K562 (cell line): ENCODE results near the gene FGF11. TPM values are rescaled to one million over a fixed set of nuclear protein-coding genes. Genes with fewer than 3 reads are reported as not detected.

Experiments used
- CTCFL ChIP-seq: IDR thresholded peaks from 2 replicates; pipeline ENCODE4 v1.6.1; 2011; ENCODE audit warnings: borderline replicate concordance, low read depth, mild to moderate bottlenecking, moderate library complexity, low read length; ENCODE audit not compliant: insufficient read depth, poor library complexity, severe bottlenecking
- E2F4 ChIP-seq: sonication (generic); formaldehyde crosslinking; IDR thresholded peaks from 2 replicates; pipeline ENCODE4 v1.8.0; 2022; ENCODE audit warnings: mild to moderate bottlenecking, low read depth, missing genetic modification reagents
- ETV6 ChIP-seq, 3 experiments: fragments of 150-350 bp in 1 of 3; sonication (generic) in 1 of 3; formaldehyde crosslinking in 1 of 3; IDR thresholded peaks; 2 replicates each; pipeline versions ENCODE4 v1.6.1 to v1.8.0; 2014 to 2022; ENCODE audit warnings: borderline replicate concordance in 2 of 3, low read depth in 2 of 3, antibody characterized with exemption in 1 of 3, low read length in 1 of 3, mild to moderate bottlenecking in 1 of 3, missing genetic modification reagents in 1 of 3
- MED1 ChIP-seq: sonication (generic); formaldehyde crosslinking; IDR thresholded peaks from 2 replicates; pipeline ENCODE4 v1.8.1; 2023; ENCODE audit warnings: missing genetic modification reagents, borderline replicate concordance
- MEF2A ChIP-seq: IDR thresholded peaks from 2 replicates; pipeline ENCODE4 v1.6.1; 2011; ENCODE audit warnings: low read depth, mild to moderate bottlenecking, low read length, moderate library complexity; ENCODE audit not compliant: control insufficient read depth
- MTA2 ChIP-seq: fragments of 450-650 bp; IDR thresholded peaks from 2 replicates; pipeline ENCODE4 v1.6.1; 2016; ENCODE audit warnings: low read depth
- TCF7L2 ChIP-seq: fragments of 150-350 bp; IDR thresholded peaks from 2 replicates; pipeline ENCODE4 v1.6.1; 2016; ENCODE audit warnings: low read depth, mild to moderate bottlenecking, low read length, moderate library complexity
- TFAP4 ChIP-seq: sonication (generic); formaldehyde crosslinking; IDR thresholded peaks from 2 replicates; pipeline ENCODE4 v1.8.0; 2022; ENCODE audit warnings: missing genetic modification reagents, mild to moderate bottlenecking, moderate library complexity, borderline replicate concordance
- ZBTB33 ChIP-seq: sonication (generic); formaldehyde crosslinking; IDR thresholded peaks from 2 replicates; pipeline ENCODE4 v1.8.1; 2023; ENCODE audit warnings: mild to moderate bottlenecking, missing genetic modification reagents
- ZFP36 ChIP-seq: fragments of 150-350 bp; IDR thresholded peaks from 2 replicates; pipeline ENCODE4 v1.6.1; 2018; ENCODE audit warnings: low read length, low read depth; ENCODE audit not compliant: partially characterized antibody
- ZNF165 ChIP-seq: fragments of 250-450 bp; sonication (Bioruptor Pico); IDR thresholded peaks from 2 replicates; pipeline ENCODE4 v1.4.0; 2020; ENCODE audit warnings: borderline replicate concordance
- ZNF232 ChIP-seq: sonication (generic); formaldehyde crosslinking; IDR thresholded peaks from 2 replicates; pipeline ENCODE4 v1.8.0; 2022; ENCODE audit warnings: mild to moderate bottlenecking, missing genetic modification reagents
- ZNF695 ChIP-seq: fragments of 450-650 bp; formaldehyde crosslinking; IDR thresholded peaks from 2 replicates; pipeline ENCODE4 v1.4.0; 2020; ENCODE audit warnings: mild to moderate bottlenecking, moderate library complexity
- ZNF77 ChIP-seq: fragments of 250-450 bp; sonication (Bioruptor Pico); IDR thresholded peaks from 2 replicates; pipeline ENCODE4 v1.5.0; 2020
- polyA plus RNA-seq, 8 experiments: library from polyadenylated mRNA; depleted of rRNA in 4 of 8; stranded (reverse) in 5 of 8; unstranded in 3 of 8; fragments of >200 nt; fragmentation: Nextera tagmentation in 2 of 8; fragmentation: Illumina TruSeq in 1 of 8; extraction: Ambion mirVana in 2 of 8; extraction: Trizol in 1 of 8; gene quantifications; 2 replicates each; pipeline versions ENCODE4 v1.2.1 to v1.2.3, GENCODE V29; 2011 to 2014; ENCODE audit warnings: inconsistent platforms in 1 of 8, missing spikeins in 1 of 8
- total RNA-seq, 7 experiments: library from RNA; depleted of rRNA in 6 of 7; stranded (reverse); fragments of >200 nt in 6 of 7; fragmentation: Illumina TruSeq in 2 of 7; extraction: Trizol in 2 of 7; gene quantifications; 2 replicates each; pipeline versions ENCODE4 v1.2.1 to v1.2.3, GENCODE V29; 2011 to 2021; ENCODE audit warnings: low replicate concordance in 1 of 7

The FGF11 gene
- total and polyA plus RNA-seq, 9 of the 15 experiments (the other 6 are each of a cell fraction or from before 2014, with no cell fraction given), result 1.2 to 7.5 (median 3.0) TPM

- TF ChIP-seq CTCFL, result no peak
- no peak for TF ChIP-seq ZNF232 (CRISPR knock-in tag)
- TF ChIP-seq MTA2, result no peak
- no peak for TF ChIP-seq E2F4 (CRISPR knock-in tag)
- TF ChIP-seq ZNF77 (CRISPR knock-in tag), result no peak
- no peak for TF ChIP-seq ETV6 (IDR thresholded peaks at IDR 0.05; ENCODE audit: borderline replicate concordance in 1 of 2, low read depth in 2 of 2, low read length in 1 of 2)
- no peak for TF ChIP-seq ETV6 (CRISPR knock-in tag; IDR thresholded peaks at IDR 0.05; ENCODE audit: borderline replicate concordance)
- no peak for TF ChIP-seq ZFP36
- peak; percentile 57; the same call in 1 of the 2 replicates for TF ChIP-seq ZBTB33 (CRISPR knock-in tag)
- no peak for TF ChIP-seq ZNF165 (CRISPR knock-in tag)
- TF ChIP-seq ZNF695 (CRISPR knock-in tag), result no peak
- TF ChIP-seq MED1 (CRISPR knock-in tag), result no peak
- peak; percentile 18; the same call in 1 of the 2 replicates for TF ChIP-seq TFAP4 (CRISPR knock-in tag)
- no peak for TF ChIP-seq MEF2A
- TF ChIP-seq TCF7L2, result no peak
These were observed 45.6 kb downstream of the FGF11 start (continued) for GRCh38 chr17:7484919-7485377.
